KMS-11 (cell line): ENCODE measurements around the gene IFNG.

Experiments
- H2AFZ ChIP-seq: fragments of 200-600 bp; sonication (generic); 2 replicates; pipeline ENCODE4 v1.6.1; 2016; ENCODE audit warnings: antibody characterized with exemption, mixed run types, low read depth
- H3K27ac ChIP-seq: fragments of 200-600 bp; sonication (generic); 2 replicates; pipeline ENCODE4 v1.6.1; 2016; ENCODE audit warnings: mild to moderate bottlenecking, mixed run types
- H3K27me3 ChIP-seq: fragments of 200-600 bp; sonication (generic); 2 replicates; pipeline ENCODE4 v1.6.1; 2017; ENCODE audit warnings: mild to moderate bottlenecking, low read depth, mixed run types, moderate library complexity; ENCODE audit not compliant: insufficient read depth
- H3K36me3 ChIP-seq: fragments of 200-600 bp; sonication (generic); 2 replicates; pipeline ENCODE4 v1.6.1; 2017; ENCODE audit warnings: mild to moderate bottlenecking, mixed run types; ENCODE audit not compliant: insufficient read depth
- H3K4me1 ChIP-seq: fragments of 200-600 bp; sonication (generic); 2 replicates; pipeline ENCODE4 v1.6.1; 2016; ENCODE audit warnings: mild to moderate bottlenecking, low read depth, mixed run types; ENCODE audit not compliant: poor library complexity, severe bottlenecking
- H3K4me2 ChIP-seq: fragments of 200-600 bp; sonication (generic); 2 replicates; pipeline ENCODE4 v1.7.0; 2016; ENCODE audit warnings: mild to moderate bottlenecking, mixed run types
- H3K4me3 ChIP-seq: fragments of 200-600 bp; sonication (generic); IDR thresholded peaks from 2 replicates; pipeline ENCODE4 v1.6.1; 2017; ENCODE audit warnings: low read depth, low read length, mixed read lengths; ENCODE audit not compliant: insufficient read depth
- H3K79me2 ChIP-seq: fragments of 200-600 bp; sonication (generic); 2 replicates; pipeline ENCODE4 v1.6.1; 2016; ENCODE audit warnings: low read depth, mixed run types; ENCODE audit not compliant: insufficient read depth
- H3K9ac ChIP-seq: fragments of 200-600 bp; sonication (generic); 2 replicates; pipeline ENCODE4 v1.6.1; 2016; ENCODE audit warnings: mild to moderate bottlenecking, mixed run types
- H4K20me1 ChIP-seq: fragments of 200-600 bp; sonication (generic); 2 replicates; pipeline ENCODE4 v1.6.1; 2016; ENCODE audit warnings: mild to moderate bottlenecking, mixed run types; ENCODE audit not compliant: insufficient read depth
- CTCF ChIP-seq: fragments of 200-600 bp; sonication (generic); conservative IDR thresholded peaks from 2 replicates; pipeline ENCODE4 v1.6.1; 2017; ENCODE audit warnings: low read depth, mild to moderate bottlenecking, antibody characterized with exemption, low read length, moderate library complexity, mixed read lengths

IFNG gene

DNA sequence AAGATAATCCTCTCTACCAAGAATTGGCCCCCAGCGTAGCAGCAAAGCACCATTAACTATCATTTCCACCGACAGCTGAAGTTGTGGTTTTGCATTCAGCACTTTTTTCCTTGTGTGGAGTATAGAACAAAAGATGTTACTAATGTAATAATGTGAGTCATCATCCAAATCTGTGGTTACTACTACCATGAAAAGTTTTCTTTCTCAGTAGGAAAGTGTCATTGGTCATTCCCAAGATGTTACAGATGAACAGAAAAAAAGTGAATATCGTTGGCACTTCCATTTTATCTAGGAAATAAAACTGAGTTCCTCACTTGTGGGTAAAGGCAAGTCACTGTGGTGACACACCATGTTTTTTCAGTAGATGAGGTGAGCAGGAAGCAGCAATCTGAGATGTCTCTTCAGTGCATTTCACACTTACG, 30.3 kb upstream of the IFNG start:
- Histone ChIP-seq H3K27me3 (no peaks in the 10 kb centered on the region), H4K20me1 (no peaks in the 10 kb centered on the region), H3K9ac (no peak overlapping the region), H3K27ac (peak overlapping the region; percentile 17; the same call in 1 of the 2 replicates), H3K4me1 (peaks cover 21% of the 10 kb centered on the region), H3K4me2 (peak overlapping the region; percentile 46), H3K79me2 (no peaks in the 10 kb centered on the region), H3K4me3 (no peak overlapping the region), H2AFZ (no peak overlapping the region), H3K36me3 (no peaks in the 10 kb centered on the region)
- TF ChIP-seq CTCF, result no peak

DNA sequence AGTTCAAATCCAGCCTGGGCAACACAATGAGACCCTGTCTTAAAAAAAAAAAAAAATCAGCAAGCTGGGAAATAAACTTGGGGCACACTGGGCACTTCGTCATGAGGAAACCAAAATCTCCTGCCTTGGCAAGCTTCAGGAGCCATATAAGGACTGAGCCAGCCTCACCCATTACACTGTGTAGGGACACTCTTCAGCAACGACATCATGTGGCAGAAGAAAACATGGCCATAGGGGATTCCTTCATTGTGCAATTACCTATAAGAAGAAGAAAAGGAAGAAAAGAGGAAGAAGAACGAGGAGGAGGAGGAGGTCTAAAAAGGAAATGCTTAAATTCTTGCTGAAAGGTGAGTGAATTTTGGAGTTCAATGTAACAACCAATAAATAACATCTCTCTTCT, 26.1 kb upstream of the IFNG start:
- Histone ChIP-seq H3K4me2 (no peak overlapping the region), H3K4me1 (peaks cover 22% of the 10 kb centered on the region), H3K27me3 (no peaks in the 10 kb centered on the region), H2AFZ (no peak overlapping the region), H3K27ac (no peak overlapping the region), H4K20me1 (no peaks in the 10 kb centered on the region), H3K79me2 (no peaks in the 10 kb centered on the region), H3K4me3 (no peak overlapping the region), H3K9ac (no peak overlapping the region), H3K36me3 (no peaks in the 10 kb centered on the region)
- no peak for TF ChIP-seq CTCF

DNA sequence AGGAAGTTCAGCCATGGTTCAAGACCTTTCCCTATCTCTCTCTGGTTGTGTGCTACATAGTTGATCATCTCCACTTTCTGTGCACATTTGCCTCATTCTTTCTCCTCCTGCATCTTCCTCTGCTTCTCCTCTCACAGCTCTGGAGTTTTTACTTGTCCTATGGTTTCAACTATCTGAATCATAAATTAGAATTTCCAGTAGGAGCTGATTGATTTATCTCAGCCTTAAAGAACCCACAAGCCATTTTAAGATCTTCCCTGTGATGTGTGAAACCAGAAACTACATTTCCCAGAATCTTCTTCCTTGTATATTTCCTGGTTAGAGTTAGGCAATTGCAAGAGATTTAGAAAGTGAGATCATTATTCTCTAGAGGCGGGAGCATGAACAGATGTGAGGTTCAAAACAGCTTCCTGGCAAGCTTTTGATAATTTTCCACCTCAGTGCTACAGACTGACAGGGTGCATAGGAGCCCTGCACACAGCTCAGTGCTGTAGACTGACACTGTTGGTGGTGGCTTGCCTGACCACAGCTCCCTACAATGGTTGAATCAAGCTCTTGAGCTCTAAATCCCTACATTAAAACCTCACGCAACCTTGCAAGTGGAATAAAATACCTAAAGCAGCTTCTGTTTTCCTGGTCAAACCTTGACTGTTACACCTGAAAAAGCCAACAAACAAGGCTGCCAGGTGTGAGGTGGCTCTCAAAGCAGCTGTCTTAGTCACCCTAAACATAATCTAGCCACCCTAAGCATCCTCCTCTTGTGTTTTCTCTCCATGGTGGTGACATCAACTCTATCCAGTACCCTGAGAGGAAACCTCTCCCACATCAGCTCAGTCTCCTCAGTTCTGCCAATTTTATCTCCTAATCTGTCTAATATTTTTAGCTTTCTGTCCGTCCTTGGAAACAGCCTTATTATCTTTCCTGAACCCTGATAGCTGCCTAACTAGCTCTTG, 21.5 kb upstream of the IFNG start:
- TF ChIP-seq CTCF, result no peak
- Histone ChIP-seq H3K4me1 (peaks cover 7% of the 10 kb centered on the region), H3K27ac (no peak overlapping the region), H4K20me1 (no peaks in the 10 kb centered on the region), H3K79me2 (no peaks in the 10 kb centered on the region), H3K4me2 (no peak overlapping the region), H2AFZ (no peak overlapping the region), H3K4me3 (no peak overlapping the region), H3K27me3 (no peaks in the 10 kb centered on the region), H3K9ac (no peak overlapping the region), H3K36me3 (no peaks in the 10 kb centered on the region)

DNA sequence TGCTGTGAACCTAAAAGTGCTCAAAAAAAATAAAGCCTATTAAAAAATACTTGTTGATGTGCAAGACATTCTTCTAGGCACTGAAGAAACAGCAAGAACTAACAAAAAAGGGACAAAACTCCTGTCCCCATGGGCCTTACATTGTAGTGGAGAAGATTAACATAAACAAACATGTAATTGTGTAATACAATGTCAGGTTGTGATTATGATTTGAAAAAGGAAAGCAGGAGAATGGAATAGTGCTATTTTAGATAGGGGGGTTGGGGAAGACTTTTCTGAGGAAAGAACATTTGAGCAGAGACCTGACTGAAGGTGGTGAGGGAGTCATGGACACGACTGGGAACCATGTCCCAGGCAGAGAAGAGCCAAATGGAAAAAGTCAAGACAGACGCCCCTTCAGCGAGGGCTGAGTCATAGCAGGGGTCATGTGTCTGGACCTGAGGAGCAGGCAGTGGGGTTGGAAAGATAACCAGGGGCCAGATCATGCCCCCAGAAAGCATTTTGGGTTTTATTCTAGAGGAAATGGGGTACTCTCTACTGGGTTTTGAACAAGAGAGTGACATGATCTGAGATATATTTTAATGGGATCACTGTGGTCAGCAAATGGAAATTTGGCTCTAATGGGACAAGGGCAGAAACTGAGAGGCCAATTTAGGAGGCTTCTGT, 19.4 kb upstream of the IFNG start:
- Histone ChIP-seq H3K27ac (no peak overlapping the region), H2AFZ (no peak overlapping the region), H3K36me3 (no peaks in the 10 kb centered on the region), H4K20me1 (no peaks in the 10 kb centered on the region), H3K9ac (no peak overlapping the region), H3K4me3 (no peak overlapping the region), H3K27me3 (no peaks in the 10 kb centered on the region), H3K4me2 (no peak overlapping the region), H3K4me1 (peaks cover 17% of the 10 kb centered on the region), H3K79me2 (no peaks in the 10 kb centered on the region)
- TF ChIP-seq CTCF, result no peak
